GM23338 (cell line): ENCODE measurements around the gene EXOC4. TPM values are rescaled to one million over a fixed set of nuclear protein-coding genes. Genes with fewer than 3 reads are reported as not detected.

Source experiments
- ATAC-seq: fragments of 200-7000 bp; cut with Tn5 transposase; 3 replicates; pipeline ENCODE4 v1.9.1; 2020
- DNase-seq: peaks from one replicate; pipeline ENCODE4 v3.0.0-alpha.2; 2015; ENCODE audit warnings: low spot score
- H2AFZ ChIP-seq: fragments of 200-600 bp; sonication (generic); 2 replicates; pipeline ENCODE4 v1.8.0; 2016; ENCODE audit warnings: antibody characterized with exemption, mild to moderate bottlenecking, moderate library complexity
- H3F3A ChIP-seq: fragments of 200-600 bp; sonication (generic); replicated peaks from 2 replicates; pipeline ENCODE4 v1.8.0; 2017; ENCODE audit warnings: antibody characterized with exemption, mixed run types, low read depth
- H3K27ac ChIP-seq: fragments of 200-600 bp; sonication (generic); 2 replicates; pipeline ENCODE4 v1.6.1; 2016; ENCODE audit warnings: low read depth
- H3K27me3 ChIP-seq: fragments of 200-600 bp; sonication (generic); 2 replicates; pipeline ENCODE4 v1.8.0; 2016; ENCODE audit warnings: mild to moderate bottlenecking, mixed run types, moderate library complexity; ENCODE audit not compliant: insufficient read depth
- H3K36me3 ChIP-seq: fragments of 200-600 bp; sonication (generic); 2 replicates; pipeline ENCODE4 v1.8.0; 2016; ENCODE audit warnings: mild to moderate bottlenecking; ENCODE audit not compliant: insufficient read depth
- H3K4me1 ChIP-seq: fragments of 200-600 bp; sonication (generic); 2 replicates; pipeline ENCODE4 v1.8.0; 2016; ENCODE audit warnings: mild to moderate bottlenecking, moderate library complexity; ENCODE audit not compliant: insufficient read depth
- H3K4me2 ChIP-seq: fragments of 200-600 bp; sonication (generic); 2 replicates; pipeline ENCODE4 v1.7.1; 2017; ENCODE audit warnings: mixed run types
- H3K4me3 ChIP-seq: fragments of 200-600 bp; sonication (generic); 2 replicates; pipeline ENCODE4 v1.6.1; 2016; ENCODE audit warnings: mixed run types
- H3K79me2 ChIP-seq: fragments of 200-600 bp; sonication (generic); replicated peaks from 2 replicates; pipeline ENCODE4 v1.8.0; 2017; ENCODE audit warnings: mild to moderate bottlenecking; ENCODE audit not compliant: insufficient read depth
- H3K9me2 ChIP-seq: fragments of 200-600 bp; sonication (generic); 2 replicates; pipeline ENCODE4 v1.8.0; 2017; ENCODE audit not compliant: insufficient read depth
- H4K20me1 ChIP-seq: fragments of 200-600 bp; sonication (generic); replicated peaks from 2 replicates; pipeline ENCODE4 v1.8.0; 2017; ENCODE audit warnings: mild to moderate bottlenecking; ENCODE audit not compliant: insufficient read depth
- H3K27ac Mint-ChIP-seq: 2 replicates; pipeline ENCODE4 v1.8.0; 2020; ENCODE audit warnings: inconsistent platforms, mild to moderate bottlenecking, moderate library complexity, mixed read lengths
- H3K27me3 Mint-ChIP-seq: 3 replicates; pipeline ENCODE4 v1.8.0; 2022; ENCODE audit warnings: low read depth, mild to moderate bottlenecking, moderate library complexity, mixed read lengths, inconsistent platforms; ENCODE audit not compliant: insufficient read depth, poor library complexity
- H3K36me3 Mint-ChIP-seq: 3 replicates; pipeline ENCODE4 v1.8.0; 2021; ENCODE audit warnings: low read depth, mild to moderate bottlenecking, inconsistent platforms, moderate library complexity, mixed read lengths
- H3K4me1 Mint-ChIP-seq: 3 replicates; pipeline ENCODE4 v1.8.0; 2020; ENCODE audit warnings: mild to moderate bottlenecking, inconsistent platforms, mixed read lengths
- H3K4me3 Mint-ChIP-seq: 3 replicates; pipeline ENCODE4 v1.8.0; 2021; ENCODE audit warnings: moderate library complexity, mild to moderate bottlenecking, inconsistent platforms, mixed read lengths
- H3K9me3 Mint-ChIP-seq: 3 replicates; pipeline ENCODE4 v1.8.0; 2020; ENCODE audit warnings: moderate library complexity, mild to moderate bottlenecking, inconsistent platforms, mixed read lengths
- CREB1 ChIP-seq: fragments of 250-450 bp; sonication (Bioruptor Pico); IDR thresholded peaks from 2 replicates; pipeline ENCODE4 v1.5.0; 2020; ENCODE audit warnings: low read depth, mild to moderate bottlenecking, moderate library complexity
- EZH2 ChIP-seq: fragments of 200-600 bp; sonication (generic); IDR thresholded peaks from one replicate; pipeline ENCODE4 v1.8.0; 2017; ENCODE audit warnings: antibody characterized with exemption, mild to moderate bottlenecking, low read depth; ENCODE audit not compliant: unreplicated experiment
- EZH2phosphoT487 ChIP-seq: fragments of 200-600 bp; sonication (generic); IDR thresholded peaks from one replicate; pipeline ENCODE4 v1.8.1; 2018; ENCODE audit warnings: antibody characterized with exemption; ENCODE audit not compliant: unreplicated experiment
- JUNB ChIP-seq: IDR thresholded peaks from one replicate; pipeline ENCODE4 v1.6.1; 2016; ENCODE audit warnings: antibody characterized with exemption; ENCODE audit not compliant: unreplicated experiment
- NANOG ChIP-seq: IDR thresholded peaks from 2 replicates; pipeline ENCODE4 v1.6.1; 2016; ENCODE audit warnings: antibody characterized with exemption, borderline replicate concordance
- POLR2AphosphoS5 ChIP-seq: IDR thresholded peaks from 2 replicates; pipeline ENCODE4 v1.6.1; 2016; ENCODE audit warnings: antibody characterized with exemption, low read depth
- STAT1 ChIP-seq: IDR thresholded peaks from one replicate; pipeline ENCODE4 v1.6.1; 2016; ENCODE audit warnings: antibody characterized with exemption; ENCODE audit not compliant: unreplicated experiment
- ZNF331 ChIP-seq: fragments of 250-450 bp; sonication (Bioruptor Pico); IDR thresholded peaks from 2 replicates; pipeline ENCODE4 v1.5.0; 2020; ENCODE audit warnings: low read depth, mild to moderate bottlenecking, moderate library complexity
- polyA plus RNA-seq: library from polyadenylated mRNA; unstranded; fragments of >200 nt; fragmentation: Nextera tagmentation; extraction: Ambion mirVana; gene quantifications from 2 replicates; pipeline ENCODE4 v1.2.1, GENCODE V29; 2016
- total RNA-seq: library from RNA; depleted of rRNA; stranded (reverse); fragments of >200 nt; shearing (Covaris generic); gene quantifications from 2 replicates; pipeline ENCODE4 v1.2.3, GENCODE V29; 2014
- TF ChIP-seq, protein P1 (sequence below), 2 experiments: fragments of 200-600 bp in 1 of 2; sonication (generic) in 1 of 2; conservative IDR thresholded peaks; 2 replicates each; pipeline versions ENCODE4 v1.5.1 to v1.6.1; 2016 to 2017; ENCODE audit warnings: antibody characterized with exemption in 2 of 2, low read depth in 2 of 2, mild to moderate bottlenecking in 2 of 2, moderate library complexity in 1 of 2
- TF ChIP-seq, protein P2 (sequence below): fragments of 250-450 bp; sonication (Bioruptor Pico); IDR thresholded peaks from 2 replicates; pipeline ENCODE4 v1.5.0; 2020; ENCODE audit warnings: mild to moderate bottlenecking, moderate library complexity
- TF ChIP-seq, protein P3 (sequence below): IDR thresholded peaks from one replicate; pipeline ENCODE4 v1.6.1; 2018; ENCODE audit warnings: antibody characterized with exemption; ENCODE audit not compliant: unreplicated experiment
- TF ChIP-seq, protein P4 (sequence below): IDR thresholded peaks from 2 replicates; pipeline ENCODE4 v1.6.1; 2016; ENCODE audit warnings: antibody characterized with exemption

The EXOC4 gene
- total and polyA plus RNA-seq, 2 experiments from 2014 or later, result 37.5 to 52.7 TPM

DNA sequence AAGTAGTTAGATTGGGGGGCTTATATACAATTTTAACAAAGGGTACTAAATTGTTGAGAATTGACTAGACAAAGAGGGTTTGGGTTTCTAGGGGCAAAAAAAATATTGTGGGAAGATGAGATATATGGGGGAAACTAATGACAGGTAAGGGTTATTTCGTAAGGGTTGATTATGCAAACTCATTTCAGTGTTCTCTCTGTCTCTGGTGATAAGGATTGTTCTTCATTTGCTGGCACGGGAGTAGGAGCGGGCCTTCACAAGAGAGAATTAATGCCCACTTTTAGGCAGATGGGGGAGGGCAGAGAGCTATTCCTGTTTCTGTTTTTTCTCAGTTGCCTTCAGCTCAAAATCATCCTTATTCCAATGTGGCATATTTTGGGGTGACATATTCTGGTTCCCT is 258.4 kb downstream of the EXOC4 start:
- Histone ChIP-seq H3K27me3 (no peaks in the 10 kb centered on the region), H3K36me3 (no peaks in the 10 kb centered on the region), H3K4me1 (peaks cover 7% of the 10 kb centered on the region), H3K4me2 (no peak overlapping the region), H3K9me2 (no peaks in the 10 kb centered on the region), H3F3A (no peaks in the 10 kb centered on the region), H3K27ac (no peak overlapping the region), H2AFZ (no peak overlapping the region), H3K79me2 (no peaks in the 10 kb centered on the region), H4K20me1 (no peaks in the 10 kb centered on the region), H3K4me3 (no peak overlapping the region)
- Mint-ChIP-seq H3K4me1 (peaks cover 15% of the 10 kb centered on the region), H3K4me3 (no peak overlapping the region), H3K9me3 (no peaks in the 10 kb centered on the region), H3K36me3 (no peaks in the 10 kb centered on the region), H3K27me3 (no peaks in the 10 kb centered on the region), H3K27ac (no peak overlapping the region)
- no peak for ATAC-seq
- TF ChIP-seq, protein P1, sequence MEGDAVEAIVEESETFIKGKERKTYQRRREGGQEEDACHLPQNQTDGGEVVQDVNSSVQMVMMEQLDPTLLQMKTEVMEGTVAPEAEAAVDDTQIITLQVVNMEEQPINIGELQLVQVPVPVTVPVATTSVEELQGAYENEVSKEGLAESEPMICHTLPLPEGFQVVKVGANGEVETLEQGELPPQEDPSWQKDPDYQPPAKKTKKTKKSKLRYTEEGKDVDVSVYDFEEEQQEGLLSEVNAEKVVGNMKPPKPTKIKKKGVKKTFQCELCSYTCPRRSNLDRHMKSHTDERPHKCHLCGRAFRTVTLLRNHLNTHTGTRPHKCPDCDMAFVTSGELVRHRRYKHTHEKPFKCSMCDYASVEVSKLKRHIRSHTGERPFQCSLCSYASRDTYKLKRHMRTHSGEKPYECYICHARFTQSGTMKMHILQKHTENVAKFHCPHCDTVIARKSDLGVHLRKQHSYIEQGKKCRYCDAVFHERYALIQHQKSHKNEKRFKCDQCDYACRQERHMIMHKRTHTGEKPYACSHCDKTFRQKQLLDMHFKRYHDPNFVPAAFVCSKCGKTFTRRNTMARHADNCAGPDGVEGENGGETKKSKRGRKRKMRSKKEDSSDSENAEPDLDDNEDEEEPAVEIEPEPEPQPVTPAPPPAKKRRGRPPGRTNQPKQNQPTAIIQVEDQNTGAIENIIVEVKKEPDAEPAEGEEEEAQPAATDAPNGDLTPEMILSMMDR (conservative IDR thresholded peaks at IDR 0.05; ENCODE audit: low read depth in 2 of 2), result no peak
- TF ChIP-seq EZH2phosphoT487, result no peak
- no peak for TF ChIP-seq CREB1 (CRISPR knock-in tag)
- no peak for TF ChIP-seq JUNB
- no peak for TF ChIP-seq POLR2AphosphoS5
- no peak for TF ChIP-seq STAT1
- TF ChIP-seq ZNF331 (CRISPR knock-in tag), result no peak
- TF ChIP-seq EZH2, result no peak
- TF ChIP-seq, protein P2, sequence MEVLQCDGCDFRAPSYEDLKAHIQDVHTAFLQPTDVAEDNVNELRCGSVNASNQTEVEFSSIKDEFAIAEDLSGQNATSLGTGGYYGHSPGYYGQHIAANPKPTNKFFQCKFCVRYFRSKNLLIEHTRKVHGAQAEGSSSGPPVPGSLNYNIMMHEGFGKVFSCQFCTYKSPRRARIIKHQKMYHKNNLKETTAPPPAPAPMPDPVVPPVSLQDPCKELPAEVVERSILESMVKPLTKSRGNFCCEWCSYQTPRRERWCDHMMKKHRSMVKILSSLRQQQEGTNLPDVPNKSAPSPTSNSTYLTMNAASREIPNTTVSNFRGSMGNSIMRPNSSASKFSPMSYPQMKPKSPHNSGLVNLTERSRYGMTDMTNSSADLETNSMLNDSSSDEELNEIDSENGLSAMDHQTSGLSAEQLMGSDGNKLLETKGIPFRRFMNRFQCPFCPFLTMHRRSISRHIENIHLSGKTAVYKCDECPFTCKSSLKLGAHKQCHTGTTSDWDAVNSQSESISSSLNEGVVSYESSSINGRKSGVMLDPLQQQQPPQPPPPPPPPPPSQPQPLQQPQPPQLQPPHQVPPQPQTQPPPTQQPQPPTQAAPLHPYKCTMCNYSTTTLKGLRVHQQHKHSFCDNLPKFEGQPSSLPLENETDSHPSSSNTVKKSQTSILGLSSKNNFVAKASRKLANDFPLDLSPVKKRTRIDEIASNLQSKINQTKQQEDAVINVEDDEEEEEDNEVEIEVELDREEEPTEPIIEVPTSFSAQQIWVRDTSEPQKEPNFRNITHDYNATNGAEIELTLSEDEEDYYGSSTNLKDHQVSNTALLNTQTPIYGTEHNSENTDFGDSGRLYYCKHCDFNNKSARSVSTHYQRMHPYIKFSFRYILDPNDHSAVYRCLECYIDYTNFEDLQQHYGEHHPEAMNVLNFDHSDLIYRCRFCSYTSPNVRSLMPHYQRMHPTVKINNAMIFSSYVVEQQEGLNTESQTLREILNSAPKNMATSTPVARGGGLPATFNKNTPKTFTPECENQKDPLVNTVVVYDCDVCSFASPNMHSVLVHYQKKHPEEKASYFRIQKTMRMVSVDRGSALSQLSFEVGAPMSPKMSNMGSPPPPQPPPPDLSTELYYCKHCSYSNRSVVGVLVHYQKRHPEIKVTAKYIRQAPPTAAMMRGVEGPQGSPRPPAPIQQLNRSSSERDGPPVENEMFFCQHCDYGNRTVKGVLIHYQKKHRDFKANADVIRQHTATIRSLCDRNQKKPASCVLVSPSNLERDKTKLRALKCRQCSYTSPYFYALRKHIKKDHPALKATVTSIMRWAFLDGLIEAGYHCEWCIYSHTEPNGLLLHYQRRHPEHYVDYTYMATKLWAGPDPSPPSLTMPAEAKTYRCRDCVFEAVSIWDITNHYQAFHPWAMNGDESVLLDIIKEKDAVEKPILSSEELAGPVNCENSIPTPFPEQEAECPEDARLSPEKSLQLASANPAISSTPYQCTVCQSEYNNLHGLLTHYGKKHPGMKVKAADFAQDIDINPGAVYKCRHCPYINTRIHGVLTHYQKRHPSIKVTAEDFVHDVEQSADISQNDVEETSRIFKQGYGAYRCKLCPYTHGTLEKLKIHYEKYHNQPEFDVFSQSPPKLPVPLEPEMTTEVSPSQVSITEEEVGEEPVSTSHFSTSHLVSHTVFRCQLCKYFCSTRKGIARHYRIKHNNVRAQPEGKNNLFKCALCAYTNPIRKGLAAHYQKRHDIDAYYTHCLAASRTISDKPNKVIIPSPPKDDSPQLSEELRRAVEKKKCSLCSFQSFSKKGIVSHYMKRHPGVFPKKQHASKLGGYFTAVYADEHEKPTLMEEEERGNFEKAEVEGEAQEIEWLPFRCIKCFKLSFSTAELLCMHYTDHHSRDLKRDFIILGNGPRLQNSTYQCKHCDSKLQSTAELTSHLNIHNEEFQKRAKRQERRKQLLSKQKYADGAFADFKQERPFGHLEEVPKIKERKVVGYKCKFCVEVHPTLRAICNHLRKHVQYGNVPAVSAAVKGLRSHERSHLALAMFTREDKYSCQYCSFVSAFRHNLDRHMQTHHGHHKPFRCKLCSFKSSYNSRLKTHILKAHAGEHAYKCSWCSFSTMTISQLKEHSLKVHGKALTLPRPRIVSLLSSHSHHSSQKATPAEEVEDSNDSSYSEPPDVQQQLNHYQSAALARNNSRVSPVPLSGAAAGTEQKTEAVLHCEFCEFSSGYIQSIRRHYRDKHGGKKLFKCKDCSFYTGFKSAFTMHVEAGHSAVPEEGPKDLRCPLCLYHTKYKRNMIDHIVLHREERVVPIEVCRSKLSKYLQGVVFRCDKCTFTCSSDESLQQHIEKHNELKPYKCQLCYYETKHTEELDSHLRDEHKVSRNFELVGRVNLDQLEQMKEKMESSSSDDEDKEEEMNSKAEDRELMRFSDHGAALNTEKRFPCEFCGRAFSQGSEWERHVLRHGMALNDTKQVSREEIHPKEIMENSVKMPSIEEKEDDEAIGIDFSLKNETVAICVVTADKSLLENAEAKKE (CRISPR knock-in tag), result no peak
- no peak for TF ChIP-seq NANOG
- TF ChIP-seq, protein P3, sequence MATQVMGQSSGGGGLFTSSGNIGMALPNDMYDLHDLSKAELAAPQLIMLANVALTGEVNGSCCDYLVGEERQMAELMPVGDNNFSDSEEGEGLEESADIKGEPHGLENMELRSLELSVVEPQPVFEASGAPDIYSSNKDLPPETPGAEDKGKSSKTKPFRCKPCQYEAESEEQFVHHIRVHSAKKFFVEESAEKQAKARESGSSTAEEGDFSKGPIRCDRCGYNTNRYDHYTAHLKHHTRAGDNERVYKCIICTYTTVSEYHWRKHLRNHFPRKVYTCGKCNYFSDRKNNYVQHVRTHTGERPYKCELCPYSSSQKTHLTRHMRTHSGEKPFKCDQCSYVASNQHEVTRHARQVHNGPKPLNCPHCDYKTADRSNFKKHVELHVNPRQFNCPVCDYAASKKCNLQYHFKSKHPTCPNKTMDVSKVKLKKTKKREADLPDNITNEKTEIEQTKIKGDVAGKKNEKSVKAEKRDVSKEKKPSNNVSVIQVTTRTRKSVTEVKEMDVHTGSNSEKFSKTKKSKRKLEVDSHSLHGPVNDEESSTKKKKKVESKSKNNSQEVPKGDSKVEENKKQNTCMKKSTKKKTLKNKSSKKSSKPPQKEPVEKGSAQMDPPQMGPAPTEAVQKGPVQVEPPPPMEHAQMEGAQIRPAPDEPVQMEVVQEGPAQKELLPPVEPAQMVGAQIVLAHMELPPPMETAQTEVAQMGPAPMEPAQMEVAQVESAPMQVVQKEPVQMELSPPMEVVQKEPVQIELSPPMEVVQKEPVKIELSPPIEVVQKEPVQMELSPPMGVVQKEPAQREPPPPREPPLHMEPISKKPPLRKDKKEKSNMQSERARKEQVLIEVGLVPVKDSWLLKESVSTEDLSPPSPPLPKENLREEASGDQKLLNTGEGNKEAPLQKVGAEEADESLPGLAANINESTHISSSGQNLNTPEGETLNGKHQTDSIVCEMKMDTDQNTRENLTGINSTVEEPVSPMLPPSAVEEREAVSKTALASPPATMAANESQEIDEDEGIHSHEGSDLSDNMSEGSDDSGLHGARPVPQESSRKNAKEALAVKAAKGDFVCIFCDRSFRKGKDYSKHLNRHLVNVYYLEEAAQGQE, result no peak
- TF ChIP-seq, protein P4, sequence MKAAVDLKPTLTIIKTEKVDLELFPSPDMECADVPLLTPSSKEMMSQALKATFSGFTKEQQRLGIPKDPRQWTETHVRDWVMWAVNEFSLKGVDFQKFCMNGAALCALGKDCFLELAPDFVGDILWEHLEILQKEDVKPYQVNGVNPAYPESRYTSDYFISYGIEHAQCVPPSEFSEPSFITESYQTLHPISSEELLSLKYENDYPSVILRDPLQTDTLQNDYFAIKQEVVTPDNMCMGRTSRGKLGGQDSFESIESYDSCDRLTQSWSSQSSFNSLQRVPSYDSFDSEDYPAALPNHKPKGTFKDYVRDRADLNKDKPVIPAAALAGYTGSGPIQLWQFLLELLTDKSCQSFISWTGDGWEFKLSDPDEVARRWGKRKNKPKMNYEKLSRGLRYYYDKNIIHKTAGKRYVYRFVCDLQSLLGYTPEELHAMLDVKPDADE, result no peak
- no peak for DNase-seq
